GM12878 (cell line): ENCODE results near the gene GOLT1B. TPM values are rescaled to one million over a fixed set of nuclear protein-coding genes. Genes with fewer than 3 reads are reported as not detected.

Experiments
- BCLAF1 ChIP-seq: fragments of 450-650 bp; IDR thresholded peaks from 2 replicates; pipeline ENCODE4 v1.6.1; 2017; ENCODE audit warnings: antibody characterized with exemption, mild to moderate bottlenecking, moderate library complexity
- IRF3 ChIP-seq: fragments of 450-650 bp; IDR thresholded peaks from 2 replicates; pipeline ENCODE4 v1.6.1; 2014; ENCODE audit warnings: mild to moderate bottlenecking
- NKRF ChIP-seq: fragments of 450-650 bp; conservative IDR thresholded peaks from 2 replicates; pipeline ENCODE4 v1.6.1; 2017; ENCODE audit warnings: mild to moderate bottlenecking, moderate library complexity
- NRF1 ChIP-seq: conservative IDR thresholded peaks from 2 replicates; pipeline ENCODE4 v1.6.1; 2011; ENCODE audit warnings: mild to moderate bottlenecking, low read depth, low read length, improper control_type of control experiment
- RAD21 ChIP-seq: IDR thresholded peaks from 2 replicates; pipeline ENCODE4 v1.6.1; 2011; ENCODE audit warnings: mild to moderate bottlenecking, low read depth, low read length, moderate library complexity; ENCODE audit not compliant: insufficient read depth
- RAD51 ChIP-seq: fragments of 450-650 bp; IDR thresholded peaks from 2 replicates; pipeline ENCODE4 v1.6.1; 2016; ENCODE audit warnings: moderate library complexity, mild to moderate bottlenecking, inconsistent platforms
- SMC3 ChIP-seq: IDR thresholded peaks from 2 replicates; pipeline ENCODE4 v1.6.1; 2011; ENCODE audit warnings: low read length, improper control_type of control experiment, borderline replicate concordance
- USF1 ChIP-seq: IDR thresholded peaks from 2 replicates; pipeline ENCODE4 v1.6.1; 2011; ENCODE audit warnings: borderline replicate concordance, low read depth, mild to moderate bottlenecking, moderate library complexity, mixed read lengths, low read length; ENCODE audit not compliant: insufficient read depth; ENCODE audit errors: extremely low read length
- polyA plus RNA-seq, 11 experiments: library from polyadenylated mRNA; depleted of rRNA in 4 of 11; unstranded in 6 of 11; stranded (reverse) in 5 of 11; fragments of >200 nt; fragmentation: Nextera tagmentation in 4 of 11; fragmentation: Illumina TruSeq in 1 of 11; extraction: Ambion mirVana in 4 of 11; extraction: Trizol in 1 of 11; gene quantifications; 1 replicate in 1 of 11; 2 replicates in 10 of 11; pipeline versions ENCODE4 v1.2.1 to v1.2.3, GENCODE V29; 2011 to 2016; ENCODE audit warnings: inconsistent platforms in 2 of 11, missing spikeins in 2 of 11, low read depth in 1 of 11
- total RNA-seq, 4 experiments: library from RNA; depleted of rRNA in 3 of 4; stranded (reverse); fragments of >200 nt in 3 of 4; fragmentation: Illumina TruSeq in 1 of 4; extraction: Trizol in 1 of 4; gene quantifications; 2 replicates each; pipeline versions ENCODE4 v1.2.1 to v1.2.3, GENCODE V29; 2013 to 2021

Gene GOLT1B
- total and polyA plus RNA-seq, 10 of the 15 experiments (the other 5 are each of a cell fraction or from before 2014, with no cell fraction given) = 18.3 to 77.4 (median 32.9) TPM

GRCh38 chr12:21501258-21502163 lies at the start of gene GOLT1B, which contains the start of gene RECQL (continued):
- TF ChIP-seq RAD21 = no peak
- TF ChIP-seq NRF1 = no peak
- peak; percentile 96 for TF ChIP-seq NKRF
- no peak for TF ChIP-seq SMC3
- peak; percentile 87 for TF ChIP-seq IRF3
- TF ChIP-seq BCLAF1 = no peak
- TF ChIP-seq RAD51 = no peak
- TF ChIP-seq USF1 = no peak
